G401.6 (cell line): ENCODE measurements around the gene RASGEF1B.

Experiments
- FAIRE-seq: peaks from 2 replicates; lab custom pipeline; 2012; peaks lifted over from hg19 to GRCh38; lab: Jason Lieb, UNC

Gene RASGEF1B

DNA sequence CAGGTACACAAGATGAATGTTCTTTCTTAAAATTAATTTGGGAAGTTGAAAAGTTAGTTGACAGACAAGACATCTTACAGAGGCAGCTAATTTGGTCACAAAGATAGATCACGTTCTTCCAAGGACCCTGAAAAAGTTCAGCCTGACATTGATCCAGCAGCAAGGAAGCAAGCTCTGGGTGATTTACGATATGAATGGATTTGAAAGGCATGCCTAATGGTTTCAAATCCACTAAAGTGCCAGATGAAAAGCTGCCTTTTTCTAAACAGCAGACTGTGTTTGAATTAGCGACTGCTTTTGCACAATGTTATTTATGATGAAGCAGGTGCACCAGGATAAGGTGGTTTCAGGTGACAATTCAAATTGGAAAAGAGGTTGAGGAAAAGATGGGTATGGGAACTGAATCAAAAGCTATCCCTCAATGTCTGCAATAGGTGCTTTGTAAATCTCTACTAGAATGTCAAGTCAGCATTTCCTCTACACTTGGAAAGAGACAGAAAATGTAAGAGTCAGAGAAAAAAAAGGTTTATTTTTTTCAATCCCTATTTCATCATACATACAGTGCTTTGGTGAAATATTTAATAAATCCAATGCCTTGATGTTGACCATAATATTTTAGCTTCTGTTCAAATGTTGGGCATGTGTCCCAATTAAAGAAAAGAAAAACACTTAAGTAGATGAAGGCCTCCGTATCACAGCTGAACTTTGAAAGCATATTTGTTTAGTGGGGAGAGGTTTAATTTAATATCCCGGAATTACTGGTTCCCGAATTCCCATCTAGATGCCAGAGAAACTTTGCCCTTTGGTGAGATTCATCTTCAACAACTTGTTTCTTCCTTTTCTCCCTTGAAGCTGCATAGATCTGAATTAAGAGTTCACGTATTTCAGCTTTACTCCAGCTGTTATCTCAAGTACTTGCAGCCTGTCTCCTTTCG, 6.0 kb downstream of the RASGEF1B start:
- FAIRE-seq = no peak

DNA sequence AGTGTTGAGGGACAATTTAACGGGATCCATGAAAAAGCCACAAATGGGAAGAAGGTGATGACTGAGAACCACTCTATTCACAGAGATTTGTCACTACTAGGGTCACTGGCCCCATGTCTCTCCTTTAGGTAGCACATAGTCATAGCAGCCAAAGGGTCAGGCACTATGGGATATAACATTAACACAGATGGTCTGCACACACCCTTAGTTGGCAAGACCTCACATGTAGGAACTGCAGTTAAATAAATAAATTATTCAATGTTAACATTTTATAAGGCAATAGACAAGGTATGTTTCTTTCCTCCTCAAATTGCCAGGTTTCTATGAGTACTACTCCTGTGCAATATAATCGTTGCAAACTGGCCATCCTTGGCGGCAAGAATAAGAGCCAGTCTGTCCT, 10.9 kb downstream of the RASGEF1B start:
- FAIRE-seq = no peak

DNA sequence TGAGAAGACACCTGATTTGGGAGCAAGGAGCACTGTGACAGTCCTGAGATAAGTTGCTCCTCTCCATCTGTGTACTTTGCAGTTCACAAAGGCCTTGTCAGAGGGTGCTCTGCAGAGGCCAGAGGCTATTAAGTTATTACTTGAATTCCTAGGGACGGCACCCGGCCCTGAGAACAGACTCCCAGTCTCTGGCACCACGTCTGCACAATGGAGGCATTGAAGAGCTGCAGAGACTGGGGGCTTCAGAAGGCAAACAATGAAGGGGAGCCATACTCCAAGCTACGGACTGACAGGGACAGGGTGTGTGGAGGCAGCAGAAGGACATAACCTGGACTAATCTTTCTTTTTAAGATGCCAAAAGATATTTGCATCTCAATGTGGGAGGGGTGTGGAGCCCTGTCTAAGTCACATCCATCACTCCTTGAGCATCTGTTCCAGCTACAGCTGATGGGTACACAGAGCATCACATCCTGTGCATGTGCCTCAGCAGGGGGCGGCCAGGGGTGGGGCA, 11.5 kb downstream of the RASGEF1B start:
- FAIRE-seq = no peak

DNA sequence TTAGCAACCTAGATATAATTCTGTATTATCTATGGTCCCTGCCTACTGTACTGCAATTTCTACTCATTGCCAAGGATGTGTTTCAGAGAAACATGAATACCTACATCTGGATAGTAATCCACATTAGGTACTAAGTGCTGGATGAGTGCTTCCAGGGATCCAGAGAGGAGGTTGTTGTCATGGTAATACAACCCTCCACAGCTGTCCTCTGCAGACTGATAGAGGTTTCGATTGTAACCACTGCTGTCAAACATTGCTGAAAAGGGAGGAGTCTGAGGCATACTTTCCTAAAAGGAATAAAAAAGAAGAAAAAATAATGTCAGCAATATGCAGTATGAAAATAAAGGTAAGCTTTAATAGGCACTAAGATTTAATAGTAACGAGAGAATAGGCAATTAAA, 12.5 kb downstream of the RASGEF1B start:
- FAIRE-seq = no peak

DNA sequence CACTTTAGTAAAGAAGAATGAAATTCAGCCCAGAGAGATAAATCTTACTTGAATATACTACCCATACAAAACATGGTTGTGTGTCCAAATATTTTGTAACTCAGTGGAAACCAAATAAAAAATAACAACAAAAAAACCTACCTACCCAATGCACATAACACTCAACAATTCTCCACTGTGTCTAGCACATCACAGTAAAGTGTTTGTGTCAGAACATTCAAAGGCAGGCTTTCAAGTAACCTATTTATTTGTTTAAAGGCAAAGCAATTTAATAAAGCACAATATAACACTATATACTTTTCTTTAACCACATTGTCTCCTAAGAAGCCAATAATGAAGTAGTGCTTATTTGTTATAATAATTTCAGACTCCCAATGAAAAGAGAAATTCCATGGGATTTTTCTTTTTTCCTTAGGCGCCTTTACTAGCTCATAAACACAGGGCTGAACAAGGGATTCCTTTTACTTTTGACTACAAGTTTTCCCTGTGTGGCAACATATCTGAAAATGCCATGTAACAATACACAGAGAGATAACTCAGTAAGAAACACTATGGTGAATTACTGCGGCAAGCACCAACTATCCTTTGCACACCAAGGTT, 13.7 kb downstream of the RASGEF1B start:
- no peak for FAIRE-seq

DNA sequence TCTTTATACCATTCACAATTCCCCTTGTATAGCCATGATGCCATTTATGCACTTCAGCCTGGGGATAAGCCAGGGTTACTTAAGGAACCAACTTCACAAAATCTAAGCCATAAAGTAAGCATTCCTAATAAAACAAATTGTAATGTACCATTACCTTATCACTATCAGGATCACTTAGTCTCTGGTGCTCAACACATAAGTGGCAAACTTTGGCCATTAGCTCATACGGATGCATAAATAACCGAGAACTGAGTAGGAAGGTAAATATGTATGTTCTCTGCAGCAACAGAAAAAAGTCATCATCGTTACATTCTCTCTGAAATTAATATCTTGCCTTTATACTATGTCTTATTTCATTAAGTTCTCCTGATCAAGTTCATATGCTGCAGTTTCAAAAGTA, 14.4 kb downstream of the RASGEF1B start:
- FAIRE-seq = no peak

DNA sequence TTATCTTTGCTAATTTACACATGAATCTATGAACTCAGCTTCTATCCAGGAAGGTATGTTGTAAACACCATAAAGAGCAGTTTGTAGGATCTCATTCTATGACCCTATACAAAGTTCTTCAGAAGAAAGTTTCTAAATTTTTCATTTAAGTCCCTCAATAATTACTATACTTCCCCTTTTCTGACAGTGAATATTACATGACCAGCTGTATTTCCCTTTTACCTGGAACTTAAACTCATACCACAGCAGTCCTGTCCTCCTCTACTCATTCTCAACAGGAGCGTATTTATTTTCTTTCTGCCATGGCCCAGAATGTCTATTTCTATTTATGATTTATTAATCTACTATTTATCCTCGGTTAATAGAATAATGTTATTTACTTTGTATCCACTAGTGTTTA, 15.8 kb downstream of the RASGEF1B start:
- FAIRE-seq = no peak

DNA sequence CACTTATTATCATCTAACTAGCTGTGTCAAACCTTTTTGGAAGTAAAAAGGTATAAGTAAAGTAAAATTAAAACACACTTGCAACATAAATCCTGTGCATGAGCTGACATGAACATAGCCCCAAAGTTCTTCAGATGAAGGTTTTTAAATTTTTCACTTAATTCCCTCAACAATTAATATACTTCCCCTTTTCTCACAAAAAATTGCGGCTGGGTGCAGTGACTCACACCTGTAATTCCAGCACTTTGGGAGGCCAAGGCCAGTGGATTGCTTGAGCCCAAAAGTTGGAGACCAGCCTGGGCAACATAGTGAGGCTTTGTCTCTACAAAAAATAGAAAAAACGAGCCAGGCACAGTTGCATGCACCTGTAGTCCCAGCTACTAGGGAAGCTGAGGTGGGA, 16.8 kb downstream of the RASGEF1B start:
- no peak for FAIRE-seq

DNA sequence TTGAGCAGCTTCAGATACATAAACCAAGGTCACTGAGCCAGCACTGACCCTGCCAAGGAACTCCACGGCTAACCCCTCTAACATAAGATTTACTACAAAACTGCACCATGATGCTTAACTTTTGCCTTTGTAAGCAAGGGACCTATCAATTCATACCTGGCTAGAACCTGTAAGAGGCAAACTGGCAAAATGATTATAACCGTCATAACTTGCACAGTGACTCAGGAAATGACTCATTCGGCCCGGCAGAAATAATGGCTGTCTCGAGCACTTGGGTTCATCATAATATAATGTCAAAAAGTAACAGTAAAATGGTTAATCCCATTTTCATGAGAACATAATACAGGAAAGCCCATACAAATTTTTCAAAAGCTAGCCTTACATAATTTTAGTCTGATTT, 17.2 kb downstream of the RASGEF1B start:
- no peak for FAIRE-seq

DNA sequence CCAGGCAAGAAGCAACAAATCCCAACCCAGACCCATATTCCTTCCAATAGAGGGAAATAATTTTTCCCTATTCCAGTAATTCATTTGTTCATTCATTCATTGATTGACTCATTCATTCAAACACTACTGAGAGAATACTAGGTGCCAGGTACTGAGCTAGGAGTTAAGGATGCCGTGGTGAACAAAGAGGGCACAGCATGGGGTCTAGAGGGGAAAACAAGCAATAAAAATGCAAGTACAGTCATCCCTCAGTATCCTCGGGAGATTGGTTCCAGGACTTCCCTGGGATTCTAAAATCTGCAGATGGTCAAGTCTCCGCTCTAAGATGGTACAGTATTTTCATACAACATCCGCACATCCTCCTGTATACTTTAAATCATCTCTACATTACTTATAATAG, 18.7 kb downstream of the RASGEF1B start:
- FAIRE-seq = no peak

DNA sequence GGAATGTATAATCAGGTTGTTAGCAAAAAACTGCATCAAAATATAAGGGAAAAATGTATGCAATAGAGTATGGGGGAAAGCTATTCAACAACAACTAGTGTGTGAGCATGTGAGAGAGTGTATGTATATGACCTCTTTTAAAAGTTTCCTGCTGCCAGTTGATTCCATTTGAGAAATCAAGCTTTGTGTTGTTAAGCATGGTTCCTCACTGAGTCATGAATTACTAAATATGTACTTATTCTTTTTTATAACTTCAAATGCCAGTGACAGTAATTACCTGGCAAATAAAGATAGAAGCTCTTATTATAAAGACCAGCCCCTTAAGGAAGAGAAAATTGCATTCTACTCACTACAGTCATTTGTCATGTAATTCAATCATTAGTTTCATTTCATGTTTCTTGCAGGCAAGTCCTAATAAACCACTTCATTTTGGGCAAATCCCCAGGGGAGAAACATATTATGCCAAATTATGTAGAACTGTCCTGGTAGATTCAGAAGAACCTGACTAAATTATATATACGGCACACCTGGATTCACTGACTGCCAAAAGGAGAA, 19.2 kb downstream of the RASGEF1B start:
- no peak for FAIRE-seq

DNA sequence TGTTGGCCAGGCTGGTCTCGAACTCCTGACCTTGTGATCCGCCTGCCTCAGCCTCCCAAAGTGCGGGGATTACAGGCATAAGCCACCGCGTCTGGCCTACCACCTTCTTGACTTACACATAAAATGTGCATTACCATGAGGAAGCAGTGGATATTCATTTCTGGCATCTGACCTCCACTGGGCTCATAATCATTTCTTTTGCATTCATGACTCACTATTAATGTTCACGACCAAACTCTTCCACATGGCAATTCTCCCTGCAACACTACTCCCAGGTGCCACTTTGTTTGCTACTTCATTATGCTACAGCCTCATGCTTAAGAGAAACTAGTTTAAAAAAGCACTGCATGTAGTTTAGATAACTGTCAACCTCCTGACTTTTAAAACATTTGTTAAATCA, 22.7 kb downstream of the RASGEF1B start:
- FAIRE-seq = no peak

DNA sequence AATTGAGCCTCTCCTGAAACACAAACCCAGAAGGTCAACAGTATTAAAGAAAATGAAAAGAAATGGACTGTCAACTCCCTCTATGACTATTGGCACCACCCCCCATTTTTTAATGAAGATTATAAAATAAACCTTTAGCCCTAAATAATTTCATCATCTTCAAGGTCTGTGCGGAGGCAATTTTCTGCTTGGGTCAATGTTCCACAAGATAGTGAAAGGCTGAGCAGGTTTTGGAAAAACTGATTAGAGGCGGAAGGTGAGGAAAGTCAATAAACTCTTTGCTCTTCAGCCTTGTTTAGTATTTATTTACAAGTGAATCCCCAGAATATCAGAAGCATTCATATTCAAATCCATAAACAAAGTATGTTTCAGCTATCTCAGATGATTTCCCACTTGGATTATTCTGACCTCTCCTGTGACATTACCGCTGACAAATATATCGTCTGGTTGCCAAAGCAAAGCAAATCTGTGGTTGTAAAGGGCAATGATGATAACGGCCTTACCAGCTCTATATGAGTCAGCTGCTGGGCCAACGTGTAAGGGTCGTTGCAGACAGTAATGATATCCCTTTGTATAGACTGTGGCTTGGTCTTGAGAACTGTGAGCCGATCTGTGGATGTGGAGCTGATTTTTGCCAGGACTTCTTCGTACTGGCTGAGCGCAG, 24.0 kb downstream of the RASGEF1B start:
- FAIRE-seq = no peak

DNA sequence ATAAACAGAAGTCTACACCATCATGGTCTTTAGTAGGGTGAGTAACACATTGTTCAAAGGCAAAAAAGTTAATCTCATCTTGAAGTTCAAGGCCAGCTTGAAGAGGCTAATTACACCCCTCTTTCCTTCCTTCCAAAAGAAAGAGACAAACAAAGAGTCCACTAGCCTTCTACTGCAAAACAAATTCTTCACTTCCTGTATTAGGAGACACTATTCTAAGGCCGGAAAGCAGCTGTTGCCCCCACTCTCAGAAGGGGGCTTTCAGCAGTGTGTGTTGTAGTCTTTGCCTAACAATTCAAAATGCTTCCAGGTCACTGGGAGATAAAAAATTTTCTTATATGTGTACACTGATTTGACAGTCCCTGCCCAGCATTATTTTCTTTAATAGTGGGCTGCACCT, 25.1 kb downstream of the RASGEF1B start:
- no peak for FAIRE-seq

DNA sequence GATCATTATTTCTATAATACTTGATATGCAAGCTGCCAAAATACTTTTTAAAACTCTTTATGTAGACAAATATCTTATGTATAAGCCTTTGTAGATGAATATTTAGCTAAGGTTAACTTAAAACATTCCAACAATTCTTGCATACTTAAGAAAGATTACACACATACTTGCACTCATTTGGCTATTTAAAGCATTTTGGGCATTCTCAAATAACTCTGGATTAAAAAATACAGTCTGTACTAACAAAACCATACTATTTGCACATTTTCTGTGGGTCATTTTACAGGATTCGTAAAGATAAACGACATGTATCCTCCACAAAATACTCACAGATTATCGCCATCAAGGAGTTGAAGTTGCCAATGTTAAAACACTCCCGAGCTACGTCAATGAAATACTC, 26.5 kb downstream of the RASGEF1B start:
- FAIRE-seq = no peak

DNA sequence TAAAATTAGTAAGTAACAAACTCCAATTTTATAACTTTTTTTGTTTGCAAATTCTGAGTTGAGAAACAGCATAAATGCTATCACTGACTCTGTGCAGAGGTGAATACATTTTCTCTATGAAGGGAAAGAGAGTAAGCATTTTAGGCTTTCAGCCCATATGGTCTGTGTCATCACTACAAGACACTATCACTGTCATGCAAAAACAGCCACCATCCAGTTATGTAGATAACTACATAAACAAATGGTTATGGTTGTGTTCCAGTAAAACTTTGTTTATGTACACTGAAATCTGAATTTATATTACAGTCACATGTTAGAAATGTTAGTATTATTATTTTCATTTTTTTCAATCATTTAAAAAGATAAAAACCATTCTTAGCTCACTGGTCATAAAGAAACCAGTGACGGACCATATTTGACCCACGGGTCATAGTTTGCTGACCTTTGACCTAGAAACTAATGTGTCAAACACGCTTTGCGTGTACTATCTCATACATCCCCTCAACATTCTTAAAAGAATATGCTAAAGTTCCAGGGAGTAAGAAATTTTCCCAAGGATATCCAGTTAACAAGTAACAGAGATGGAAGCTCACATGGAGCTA, 29.1 kb downstream of the RASGEF1B start:
- FAIRE-seq = no peak

DNA sequence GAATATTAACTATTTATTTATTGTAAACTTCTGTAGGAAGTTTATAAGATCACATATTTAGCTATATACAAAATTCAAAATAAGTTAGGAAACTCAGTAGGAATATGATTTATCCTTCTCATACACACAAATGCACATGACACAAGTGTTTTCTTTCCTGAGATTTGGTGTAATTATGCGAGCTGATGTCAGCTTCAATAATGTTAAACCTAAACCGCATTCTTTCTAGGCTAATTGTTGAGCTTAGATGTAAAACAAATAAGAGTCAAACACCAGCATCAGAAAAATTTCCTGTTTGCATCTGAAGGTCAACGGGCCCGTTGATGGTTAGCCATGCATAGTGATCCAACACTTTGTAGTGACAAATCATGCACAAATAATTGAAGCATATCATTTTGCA, 30.8 kb downstream of the RASGEF1B start:
- no peak for FAIRE-seq

DNA sequence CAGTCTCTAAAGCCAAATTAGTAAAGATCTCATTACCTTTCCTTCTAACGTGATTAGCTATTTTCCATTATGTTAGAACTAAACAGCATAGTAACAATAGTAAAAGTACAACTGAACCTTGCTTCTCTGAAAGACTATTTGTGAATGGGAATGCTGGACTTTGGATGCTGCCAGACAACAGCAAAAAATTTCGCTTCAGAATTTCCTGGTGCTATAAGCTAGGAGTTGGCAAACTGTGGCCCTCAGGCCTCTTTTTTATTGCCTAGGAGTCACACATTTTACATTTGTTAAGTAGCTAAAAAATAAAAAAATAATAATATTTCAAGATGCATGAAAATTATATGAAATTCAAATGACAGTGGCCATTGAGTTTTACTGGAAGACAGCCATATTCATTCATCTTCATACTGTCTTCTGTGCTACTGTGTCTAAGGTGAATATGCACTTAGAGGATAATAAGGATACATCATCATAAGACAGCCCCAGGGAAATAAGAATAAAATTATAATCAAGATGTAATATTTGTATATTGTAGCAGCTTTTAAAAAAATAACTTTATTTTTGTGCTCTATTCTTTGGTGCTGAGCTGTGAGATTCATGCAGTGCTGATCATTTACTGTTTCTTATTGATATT, 34.6 kb downstream of the RASGEF1B start:
- no peak for FAIRE-seq

DNA sequence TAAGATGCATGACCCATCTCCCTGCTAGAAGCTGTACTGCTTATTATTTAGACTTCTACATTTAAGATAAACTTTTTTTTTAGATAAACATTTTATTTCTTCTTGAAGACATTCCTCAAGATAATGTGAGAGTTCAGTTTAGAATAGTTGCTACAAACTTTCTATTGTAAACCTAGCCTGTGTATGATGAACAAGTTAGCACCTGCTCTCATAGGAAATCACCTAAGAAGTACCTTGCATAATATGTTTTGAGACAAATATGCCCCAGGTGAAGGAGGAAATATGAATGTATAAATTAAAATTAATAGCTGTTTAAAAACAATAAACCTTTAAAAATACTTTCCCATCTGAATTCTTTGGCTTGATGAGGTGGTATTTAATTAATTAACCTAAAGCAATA, 35.6 kb downstream of the RASGEF1B start:
- FAIRE-seq = no peak

DNA sequence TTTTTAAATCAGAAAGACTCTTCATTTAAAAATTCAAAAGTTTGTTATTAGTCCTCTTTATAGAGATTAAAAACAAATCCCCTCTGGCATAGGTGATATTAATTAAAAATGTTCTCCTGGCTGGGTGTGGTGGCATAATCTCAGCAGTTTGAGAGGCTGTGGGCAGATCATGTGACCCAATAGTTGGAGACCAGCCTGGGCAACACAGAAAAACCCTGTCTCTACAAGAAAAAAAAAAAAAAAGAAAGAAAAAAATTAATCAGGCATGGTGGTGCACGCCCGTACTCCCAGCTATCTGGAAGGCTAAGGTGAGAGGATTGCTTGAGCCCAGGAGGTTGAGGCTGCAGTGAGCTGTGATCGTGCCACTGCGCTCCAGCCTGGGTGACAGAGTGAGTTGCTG, 38.9 kb downstream of the RASGEF1B start:
- no peak for FAIRE-seq

DNA sequence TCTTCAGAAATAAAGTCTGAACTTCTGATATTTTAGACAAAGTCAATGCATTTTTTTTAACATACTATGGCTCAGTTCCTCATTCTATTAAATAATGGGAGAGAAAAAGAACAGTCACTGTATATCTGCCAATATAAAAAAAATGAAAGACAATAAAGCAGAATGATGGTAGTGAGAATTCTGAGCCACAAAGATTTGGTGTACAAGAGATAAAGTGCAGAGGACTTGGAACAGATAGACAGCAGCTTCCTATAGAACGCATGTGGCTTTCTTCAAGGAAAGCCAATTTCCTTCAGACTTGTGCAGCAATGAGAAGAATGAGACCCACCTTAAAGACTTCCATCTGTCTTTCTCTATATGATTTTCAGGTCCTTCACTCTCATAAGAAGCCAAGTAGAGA, 39.7 kb downstream of the RASGEF1B start:
- FAIRE-seq = no peak

DNA sequence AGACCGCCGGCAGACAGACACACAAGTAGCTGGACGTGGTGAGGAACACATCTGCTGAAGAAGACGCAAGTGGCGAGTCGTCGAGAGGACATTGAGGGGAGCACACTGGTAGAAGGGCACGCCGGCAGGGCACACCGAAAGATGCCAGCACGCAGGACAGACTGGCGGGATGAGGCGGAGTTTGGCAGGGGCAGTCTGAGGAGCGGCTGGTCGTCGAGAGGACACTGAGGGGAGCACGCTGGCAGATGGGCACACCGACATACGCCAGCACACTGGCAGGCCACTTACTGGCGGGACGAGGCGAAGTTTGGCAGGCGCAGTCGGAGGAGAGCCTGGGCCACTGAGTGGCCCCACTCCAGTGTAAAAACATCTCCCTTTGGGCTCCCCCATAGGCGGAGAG, 42.1 kb downstream of the RASGEF1B start:
- no peak for FAIRE-seq
